HCT116 (cell line): ENCODE data around the gene PDE9A.

Experiments
- ATF3 ChIP-seq: IDR thresholded peaks from 2 replicates; pipeline ENCODE4 v1.6.1; 2012
- CTCF ChIP-seq, 3 experiments: fragments of 200-600 bp in 1 of 3; sonication (generic) in 1 of 3; IDR thresholded peaks in 2 of 3; conservative IDR thresholded peaks in 1 of 3; 2 replicates each; pipeline ENCODE4 v1.5.1; 2012 to 2017; ENCODE audit warnings: low read depth in 2 of 3, low read length in 2 of 3, antibody characterized with exemption in 1 of 3, borderline replicate concordance in 1 of 3, control low read depth in 1 of 3, mild to moderate bottlenecking in 1 of 3, mixed read lengths in 1 of 3, mixed run types in 1 of 3, moderate library complexity in 1 of 3; ENCODE audit not compliant: insufficient read depth in 1 of 3
- EGR1 ChIP-seq: IDR thresholded peaks from 2 replicates; pipeline ENCODE4 v1.6.1; 2012; ENCODE audit warnings: low read depth
- EZH2 ChIP-seq: fragments of 200-600 bp; sonication (generic); IDR thresholded peaks from 2 replicates; pipeline ENCODE4 v1.6.1; 2017; ENCODE audit warnings: antibody characterized with exemption, mixed run types
- EZH2phosphoT487 ChIP-seq: fragments of 200-600 bp; IDR thresholded peaks from 2 replicates; pipeline ENCODE4 v1.6.1; 2018; ENCODE audit warnings: antibody characterized with exemption, borderline replicate concordance
- MAX ChIP-seq: IDR thresholded peaks from 2 replicates; pipeline ENCODE4 v1.6.1; 2012
- POLR2A ChIP-seq: IDR thresholded peaks from 2 replicates; pipeline ENCODE4 v1.7.0; 2011; ENCODE audit warnings: borderline replicate concordance; ENCODE audit not compliant: insufficient read depth, insufficient read length; ENCODE audit errors: extremely low read depth
- POLR2AphosphoS5 ChIP-seq: IDR thresholded peaks from 2 replicates; pipeline ENCODE4 v1.6.1; 2011; ENCODE audit warnings: mild to moderate bottlenecking, low read depth, low read length, moderate library complexity
- SP1 ChIP-seq: IDR thresholded peaks from 2 replicates; pipeline ENCODE4 v1.6.1; 2012; ENCODE audit warnings: low read depth
- SRF ChIP-seq: IDR thresholded peaks from 2 replicates; pipeline ENCODE4 v1.6.1; 2012; ENCODE audit warnings: low read depth
- ZNF274 ChIP-seq: fragments of 200-500 bp; sonication (Bioruptor generic); IDR thresholded peaks from 2 replicates; pipeline ENCODE4 v1.6.1; 2014; ENCODE audit warnings: mild to moderate bottlenecking, low read depth, low read length, inconsistent platforms

- TF ChIP-seq SRF: no peak
- TF ChIP-seq EZH2: no peak
- TF ChIP-seq CTCF (IDR thresholded peaks at IDR 0.05 in 2 of 3, conservative IDR thresholded peaks at IDR 0.05 in 1 of 3; ENCODE audit: borderline replicate concordance in 1 of 3, insufficient read depth in 1 of 3, low read depth in 2 of 3, low read length in 2 of 3): no peak
- TF ChIP-seq MAX: no peak
- no peak for TF ChIP-seq POLR2A
- no peak for TF ChIP-seq ZNF274
- TF ChIP-seq EGR1: no peak
- no peak for TF ChIP-seq POLR2AphosphoS5
- TF ChIP-seq ATF3: no peak
- no peak for TF ChIP-seq EZH2phosphoT487
- TF ChIP-seq SP1: no peak
These were observed 41.6 kb upstream of the PDE9A start for GRCh38 chr21:42611852-42612251.
